Astrocyte (in vitro differentiated cells and primary cell): ENCODE data around the gene KCNJ5.

Source experiments
- EZH2 ChIP-seq: IDR thresholded peaks from 2 replicates; pipeline ENCODE4 v1.6.1; 2012; ENCODE audit warnings: mild to moderate bottlenecking, low read length, inconsistent platforms; ENCODE audit not compliant: insufficient read depth
- TF ChIP-seq, protein P1 (sequence below): IDR thresholded peaks from 2 replicates; pipeline ENCODE4 v1.5.1; 2011; ENCODE audit warnings: low read depth, mild to moderate bottlenecking, inconsistent platforms, low read length, moderate library complexity; ENCODE audit not compliant: insufficient read depth

DNA sequence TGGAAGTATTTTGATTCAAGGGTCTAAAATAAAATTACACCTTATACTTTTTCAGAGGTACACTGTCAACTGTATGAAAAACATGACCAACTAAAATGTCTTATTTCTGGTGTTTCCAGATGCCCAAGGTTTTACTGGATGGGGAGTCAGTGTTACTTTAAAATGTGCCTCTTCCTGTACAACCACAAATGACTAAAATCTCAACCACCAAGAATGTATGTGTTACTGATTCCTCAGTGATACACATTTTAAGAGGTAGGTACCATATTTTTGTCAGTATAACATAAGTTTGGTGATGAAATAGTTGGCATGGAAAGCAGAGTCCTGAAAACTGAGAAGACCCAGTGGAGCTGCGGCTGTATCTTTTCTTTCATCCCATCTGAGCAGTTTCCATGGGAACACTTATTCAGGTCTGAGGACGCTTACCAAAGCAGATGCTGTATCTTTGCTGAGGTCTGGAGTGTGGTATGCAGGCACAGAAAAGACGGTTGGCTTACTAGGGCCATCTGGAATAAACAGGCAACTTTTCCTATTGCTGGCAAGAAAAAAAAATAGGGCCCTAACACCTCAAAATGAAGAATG is 72.7 kb downstream of the KCNJ5 start:
- TF ChIP-seq, protein P1, sequence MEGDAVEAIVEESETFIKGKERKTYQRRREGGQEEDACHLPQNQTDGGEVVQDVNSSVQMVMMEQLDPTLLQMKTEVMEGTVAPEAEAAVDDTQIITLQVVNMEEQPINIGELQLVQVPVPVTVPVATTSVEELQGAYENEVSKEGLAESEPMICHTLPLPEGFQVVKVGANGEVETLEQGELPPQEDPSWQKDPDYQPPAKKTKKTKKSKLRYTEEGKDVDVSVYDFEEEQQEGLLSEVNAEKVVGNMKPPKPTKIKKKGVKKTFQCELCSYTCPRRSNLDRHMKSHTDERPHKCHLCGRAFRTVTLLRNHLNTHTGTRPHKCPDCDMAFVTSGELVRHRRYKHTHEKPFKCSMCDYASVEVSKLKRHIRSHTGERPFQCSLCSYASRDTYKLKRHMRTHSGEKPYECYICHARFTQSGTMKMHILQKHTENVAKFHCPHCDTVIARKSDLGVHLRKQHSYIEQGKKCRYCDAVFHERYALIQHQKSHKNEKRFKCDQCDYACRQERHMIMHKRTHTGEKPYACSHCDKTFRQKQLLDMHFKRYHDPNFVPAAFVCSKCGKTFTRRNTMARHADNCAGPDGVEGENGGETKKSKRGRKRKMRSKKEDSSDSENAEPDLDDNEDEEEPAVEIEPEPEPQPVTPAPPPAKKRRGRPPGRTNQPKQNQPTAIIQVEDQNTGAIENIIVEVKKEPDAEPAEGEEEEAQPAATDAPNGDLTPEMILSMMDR: no peak
- TF ChIP-seq EZH2: no peak
